Measurements from ENCODE around the gene FAM221B.

DNA sequence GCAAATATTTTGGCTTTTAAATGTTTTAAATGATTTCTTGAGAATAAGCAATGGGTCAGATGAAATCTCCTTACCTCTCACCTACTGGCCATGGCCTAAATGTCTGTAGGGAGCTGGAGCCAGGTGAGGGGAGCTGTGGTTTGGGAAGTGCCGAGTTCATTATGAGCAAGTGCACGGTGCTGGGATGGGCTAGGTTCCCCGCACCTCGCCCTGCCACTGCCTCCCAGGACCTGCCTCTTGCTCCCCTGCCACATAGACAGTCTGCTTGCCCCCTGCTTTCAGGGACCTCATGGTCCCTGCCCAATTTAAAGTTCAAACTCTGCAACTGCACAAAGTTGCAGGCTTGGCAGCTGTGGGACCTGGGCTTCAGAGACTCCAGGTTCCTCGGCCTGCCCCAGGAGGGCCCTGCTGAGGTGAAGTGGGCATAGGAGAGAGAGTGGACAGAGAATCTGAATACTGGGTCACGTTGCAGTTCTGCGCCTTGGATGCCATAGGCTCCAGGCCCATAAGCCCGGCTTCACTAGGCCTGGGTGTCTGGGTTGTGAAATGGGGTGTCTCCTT is 36.2 kb upstream of the FAM221B start:
- TF ChIP-seq, protein P1, sequence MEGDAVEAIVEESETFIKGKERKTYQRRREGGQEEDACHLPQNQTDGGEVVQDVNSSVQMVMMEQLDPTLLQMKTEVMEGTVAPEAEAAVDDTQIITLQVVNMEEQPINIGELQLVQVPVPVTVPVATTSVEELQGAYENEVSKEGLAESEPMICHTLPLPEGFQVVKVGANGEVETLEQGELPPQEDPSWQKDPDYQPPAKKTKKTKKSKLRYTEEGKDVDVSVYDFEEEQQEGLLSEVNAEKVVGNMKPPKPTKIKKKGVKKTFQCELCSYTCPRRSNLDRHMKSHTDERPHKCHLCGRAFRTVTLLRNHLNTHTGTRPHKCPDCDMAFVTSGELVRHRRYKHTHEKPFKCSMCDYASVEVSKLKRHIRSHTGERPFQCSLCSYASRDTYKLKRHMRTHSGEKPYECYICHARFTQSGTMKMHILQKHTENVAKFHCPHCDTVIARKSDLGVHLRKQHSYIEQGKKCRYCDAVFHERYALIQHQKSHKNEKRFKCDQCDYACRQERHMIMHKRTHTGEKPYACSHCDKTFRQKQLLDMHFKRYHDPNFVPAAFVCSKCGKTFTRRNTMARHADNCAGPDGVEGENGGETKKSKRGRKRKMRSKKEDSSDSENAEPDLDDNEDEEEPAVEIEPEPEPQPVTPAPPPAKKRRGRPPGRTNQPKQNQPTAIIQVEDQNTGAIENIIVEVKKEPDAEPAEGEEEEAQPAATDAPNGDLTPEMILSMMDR (IDR thresholded peaks at IDR 0.05; ENCODE audit: low read depth, low read length): no peak
- TF ChIP-seq EZH2phosphoT487 (IDR thresholded peaks at IDR 0.05; ENCODE audit: low read depth): no peak
